Mesodermal cell (in vitro differentiated cells): Measurements from ENCODE around the gene CRY1.
A peak's percentile ranks its signal among the peaks of the same experiment; 100 is the strongest.
"Not testable (repeated sequence)": the region's sequence is repeated elsewhere in the genome, so short reads cannot be mapped to it uniquely, and the experiment has no call there.

Experiments
- H3K27ac ChIP-seq: 2 replicates; pipeline ENCODE4 v1.7.0; 2013; ENCODE audit warnings: mild to moderate bottlenecking, low read depth, low read length, moderate library complexity; ENCODE audit not compliant: severe bottlenecking
- H3K36me3 ChIP-seq: 2 replicates; pipeline ENCODE4 v1.7.1; 2013; ENCODE audit warnings: mild to moderate bottlenecking, low read length, moderate library complexity; ENCODE audit not compliant: control insufficient read depth, insufficient read depth
- H3K4me1 ChIP-seq: one replicate; pipeline ENCODE4 v1.7.1; 2013; ENCODE audit warnings: mild to moderate bottlenecking, low read length; ENCODE audit not compliant: insufficient read depth, control insufficient read depth, poor library complexity, severe bottlenecking
- H3K4me3 ChIP-seq: 2 replicates; pipeline ENCODE4 v1.7.0; 2013; ENCODE audit warnings: low read length, control low read depth, mild to moderate bottlenecking; ENCODE audit not compliant: insufficient read depth, poor library complexity, severe bottlenecking; ENCODE audit errors: extremely low read depth
- H3K9me3 ChIP-seq: 2 replicates; pipeline ENCODE4 v1.7.1; 2013; ENCODE audit warnings: mild to moderate bottlenecking, low read length, moderate library complexity; ENCODE audit not compliant: control insufficient read depth
- WGBS, 2 experiments: methylation state at CpG; one replicate each; pipeline ENCODE4 v1.1.5; 2013; ENCODE audit warnings: missing lambda C conversion rate in 2 of 2; ENCODE audit not compliant: insufficient coverage in 2 of 2; 5-methylcytosine and 5-hydroxymethylcytosine counted together

The CRY1 gene

GRCh38 chr12:107108366-107108765, 15.0 kb upstream of the CRY1 start:
- H3K27ac ChIP-seq, H3K9me3 ChIP-seq: not testable (repeated sequence)
- no CpG with 5 or more reads among the region's 1 CpG for whole genome bisulfite sequencing, 2 experiments

DNA sequence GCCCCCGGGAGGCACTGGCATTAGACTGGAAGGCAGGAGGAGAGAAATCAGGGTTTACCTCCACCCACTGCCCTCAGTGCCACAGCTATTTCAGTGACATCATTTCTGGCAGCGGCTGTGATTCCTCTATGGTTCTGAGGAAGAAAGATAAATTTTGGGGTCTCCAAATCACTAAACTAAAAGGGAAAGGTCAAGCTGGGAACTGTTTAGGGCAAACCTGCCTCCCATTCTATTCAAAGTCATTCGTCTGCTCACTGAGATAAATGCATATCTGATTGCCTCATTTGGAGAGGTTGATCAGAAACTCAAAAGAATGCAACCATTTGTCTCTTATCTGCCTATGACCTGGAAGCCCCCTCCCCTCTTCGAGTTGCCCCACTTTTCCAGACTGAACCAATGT, 14.0 kb upstream of the CRY1 start:
- Histone ChIP-seq H3K4me3 (no peak overlapping the region), H3K36me3 (no peaks in the 10 kb centered on the region), H3K27ac (no peak overlapping the region), H3K4me1 (no peaks in the 10 kb centered on the region), H3K9me3 (no peaks in the 10 kb centered on the region)
- WGBS, 2 experiments, result 74 to 76% methylated on average over 3 of the region's 4 CpGs

More at GRCh38 chr12:107108366-107108765, 15.0 kb upstream of the CRY1 start:
- not testable (repeated sequence) for H3K36me3 ChIP-seq, H3K4me3 ChIP-seq, H3K4me1 ChIP-seq

- Histone ChIP-seq H3K4me3 (no peak overlapping the region), H3K4me1 (no peaks in the 10 kb centered on the region)
- WGBS, 2 experiments, result 63 to 88% methylated on average over 2 to 3 of the region's 5 CpGs
These were observed 13.1 kb upstream of the CRY1 start for GRCh38 chr12:107106241-107107025.

GRCh38 chr12:107105410-107105703, 12.0 kb upstream of the CRY1 start:
- H3K27ac ChIP-seq, result no peak overlapping the region
- H3K9me3 ChIP-seq, result no peaks in the 10 kb centered on the region
- H3K4me3 ChIP-seq, result no peak overlapping the region
- WGBS, 2 experiments, result no CpG with 5 or more reads among the region's 1 CpG
- no peaks in the 10 kb centered on the region for H3K36me3 ChIP-seq
- no peaks in the 10 kb centered on the region for H3K4me1 ChIP-seq

More at GRCh38 chr12:107106241-107107025, 13.1 kb upstream of the CRY1 start:
- Histone ChIP-seq H3K27ac (no peak overlapping the region), H3K36me3 (no peaks in the 10 kb centered on the region), H3K9me3 (no peaks in the 10 kb centered on the region)

- H3K9me3 ChIP-seq, result no peaks in the 10 kb centered on the region
- no peaks in the 10 kb centered on the region for H3K4me1 ChIP-seq
- H3K27ac ChIP-seq, result no peak overlapping the region
- no peak overlapping the region for H3K4me3 ChIP-seq
- H3K36me3 ChIP-seq, result no peaks in the 10 kb centered on the region
These were observed 10.2 kb upstream of the CRY1 start for GRCh38 chr12:107103516-107103915.

DNA sequence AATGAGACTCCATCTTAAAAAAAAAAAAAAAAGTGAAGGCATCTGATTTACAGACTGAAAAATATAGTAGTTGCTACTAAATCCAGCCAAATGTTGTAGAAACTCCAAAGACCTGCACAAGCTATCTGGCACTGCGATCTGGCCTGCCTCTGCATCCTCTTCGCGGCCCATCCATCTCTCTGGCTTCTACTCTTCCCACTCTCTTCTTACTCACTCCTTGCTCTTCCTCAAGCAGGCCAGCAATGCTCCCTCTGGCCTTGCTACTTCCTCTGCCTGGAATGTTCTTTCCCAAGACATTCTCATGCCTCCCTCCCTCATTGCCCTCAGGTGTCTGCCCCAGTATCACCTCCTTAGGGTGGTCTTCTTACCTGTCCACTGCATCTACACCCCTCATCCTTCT, 9.7 kb upstream of the CRY1 start:
- Histone ChIP-seq H3K4me3 (no peak overlapping the region), H3K4me1 (no peaks in the 10 kb centered on the region), H3K9me3 (no peaks in the 10 kb centered on the region), H3K27ac (no peak overlapping the region), H3K36me3 (no peaks in the 10 kb centered on the region)
- 92 to 94% methylated on average over 3 of the region's 3 CpGs for WGBS, 2 experiments

DNA sequence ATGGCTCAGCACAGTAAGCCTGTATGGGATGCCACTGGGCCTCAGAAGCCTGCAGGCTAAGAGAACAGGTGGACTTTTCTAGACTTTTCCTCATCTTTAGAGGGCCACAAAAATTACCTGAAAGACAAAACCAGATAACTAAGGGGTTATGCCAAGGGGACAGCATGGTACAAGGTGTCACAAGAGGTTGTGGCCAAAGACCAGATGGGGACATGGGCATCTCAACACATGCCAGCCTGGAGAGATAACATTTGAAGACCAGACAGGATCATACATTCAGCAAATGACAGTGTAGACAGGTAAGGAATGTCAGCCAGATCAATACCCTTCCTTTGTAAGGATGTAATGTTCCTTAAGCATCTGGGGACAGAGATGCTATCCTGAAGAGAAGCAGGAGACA, 8.9 kb upstream of the CRY1 start:
- H3K9me3 ChIP-seq, result no peaks in the 10 kb centered on the region
- H3K36me3 ChIP-seq, result no peaks in the 10 kb centered on the region
- H3K4me1 ChIP-seq, result no peaks in the 10 kb centered on the region
- no peak overlapping the region for H3K27ac ChIP-seq
- H3K4me3 ChIP-seq, result no peak overlapping the region

DNA sequence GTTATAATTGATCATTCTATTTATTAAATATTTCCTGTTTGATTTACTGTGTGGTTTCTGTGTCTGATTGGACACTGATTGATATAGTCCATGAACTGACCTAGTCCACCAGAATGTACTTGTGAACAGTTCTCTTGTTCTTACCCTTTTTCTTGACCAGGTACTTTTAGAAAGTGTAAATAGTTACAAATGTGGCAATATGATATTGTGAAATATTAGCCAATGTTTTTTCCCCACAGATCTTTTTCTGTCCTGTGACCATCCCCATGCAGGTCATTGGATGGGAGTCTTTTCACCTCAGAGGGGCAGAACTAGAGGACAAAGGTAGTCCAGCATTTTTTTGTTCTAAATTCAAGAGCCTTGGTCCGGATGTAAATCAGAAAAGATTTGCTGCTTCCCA, 8.3 kb upstream of the CRY1 start:
- no CpG with 5 or more reads among the region's 1 CpG for WGBS, 2 experiments
- H3K9me3 ChIP-seq, result peaks cover 5% of the 10 kb centered on the region

GRCh38 chr12:107099917-107100316, 6.6 kb upstream of the CRY1 start:
- Histone ChIP-seq H3K4me1 (no peaks in the 10 kb centered on the region), H3K27ac (no peak overlapping the region), H3K4me3 (no peak overlapping the region), H3K36me3 (no peaks in the 10 kb centered on the region), H3K9me3 (peaks cover 8% of the 10 kb centered on the region)
- WGBS, 2 experiments, result 93% methylated on average over 2 of the region's 2 CpGs; no CpG with 5 or more reads in 1 of the 2 experiments

More for the DNA sequence above, 8.3 kb upstream of the CRY1 start:
- Histone ChIP-seq H3K4me3 (no peak overlapping the region), H3K36me3 (no peaks in the 10 kb centered on the region), H3K27ac (no peak overlapping the region), H3K4me1 (no peaks in the 10 kb centered on the region)

GRCh38 chr12:107096571-107096970, 3.2 kb upstream of the CRY1 start:
- Histone ChIP-seq H3K4me1 (peaks cover 8% of the 10 kb centered on the region), H3K9me3 (peaks cover 8% of the 10 kb centered on the region), H3K36me3 (no peaks in the 10 kb centered on the region), H3K4me3 (no peak overlapping the region), H3K27ac (no peak overlapping the region)
- WGBS, 2 experiments, result 62 to 89% methylated on average over 2 to 3 of the region's 3 CpGs

DNA sequence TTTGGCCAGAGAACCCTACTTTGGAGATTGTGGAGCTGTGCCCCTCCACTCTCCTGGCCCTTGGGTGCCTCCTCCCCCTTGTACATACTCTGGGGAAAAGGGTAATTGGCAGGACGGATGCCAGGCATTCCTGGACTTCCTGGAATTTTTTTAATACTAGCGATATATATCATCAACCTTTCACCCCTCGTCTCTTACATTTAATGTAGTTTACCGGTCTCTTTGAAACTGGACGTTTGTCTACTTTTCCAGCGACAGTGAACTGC, 767 bp upstream of the CRY1 start:
- peaks cover 8% of the 10 kb centered on the region for H3K9me3 ChIP-seq
- H3K4me1 ChIP-seq, result peaks cover 8% of the 10 kb centered on the region
- peak overlapping the region; percentile 89 for H3K4me3 ChIP-seq
- H3K27ac ChIP-seq, result peak overlapping the region; percentile 100
- no peaks in the 10 kb centered on the region for H3K36me3 ChIP-seq
- 58 to 80% methylated on average over 3 to 6 of the region's 6 CpGs for WGBS, 2 experiments
